ENCODE results near the gene POLR3H. TPM values are rescaled to one million over a fixed set of nuclear protein-coding genes. Genes with fewer than 3 reads are reported as not detected.

The POLR3H gene
- total and polyA plus RNA-seq, 2 donors (not counting 3 experiments of a cell fraction or from before 2014, with no cell fraction given) = 31.2 to 39.4 TPM

GRCh38 chr22:41528132-41528766 is 16.0 kb downstream of the POLR3H start:
- H3K9me3 ChIP-seq (replicated peaks; ENCODE audit: control insufficient read depth, insufficient read depth, low read length) = no peaks in the 10 kb centered on the region
- H3K27me3 ChIP-seq (ENCODE audit: control insufficient read depth in 2 of 2, insufficient read depth in 2 of 2, low read length in 2 of 2) = no peaks in the 10 kb centered on the region
- DNase-seq (ENCODE audit: low read depth, low spot score) (no peak), FAIRE-seq (no peak)
- H3K4me3 ChIP-seq (replicated peaks in 1 of 3; ENCODE audit: insufficient read depth in 1 of 3, low read depth in 1 of 3, low read length in 3 of 3) = no peak overlapping the region
- CTCF ChIA-PET = interaction anchor here (1.5 to 4.5 kb wide), 4 partner anchors 11 to 125 kb away, joined by 6 to 124 read pairs (median 16); partner anchors contain the start of gene PMM1
- no peak overlapping the region for H3K9ac ChIP-seq (replicated peaks; ENCODE audit: extremely low read depth, insufficient read depth, low read length)
- no peaks in the 10 kb centered on the region for H4K20me1 ChIP-seq (replicated peaks; ENCODE audit: control insufficient read depth, extremely low read depth, insufficient read depth, low read length)
- no peak overlapping the region for H3K27ac ChIP-seq (ENCODE audit: insufficient read depth, low read depth, low read length)
- POLR2A ChIA-PET = no interaction called here
- TSS peak; percentile 66 for BruUV-seq (replicated peaks)
- no peaks in the 10 kb centered on the region for H3K9me1 ChIP-seq (replicated peaks; ENCODE audit: control insufficient read depth, extremely low read depth, insufficient read depth, low read length)
- no peaks in the 10 kb centered on the region for H3K79me2 ChIP-seq (ENCODE audit: control insufficient read depth, insufficient read depth, low read length)
- H3K4me1 ChIP-seq (ENCODE audit: control insufficient read depth, extremely low read depth, insufficient read depth, low read length) = no peaks in the 10 kb centered on the region
- TF ChIP-seq FOS (IDR thresholded peaks at IDR 0.05; ENCODE audit: borderline replicate concordance, insufficient read depth, low read length) = no peak
- no peak for TF ChIP-seq EZH2 (IDR thresholded peaks at IDR 0.05; ENCODE audit: borderline replicate concordance, low read depth, low read length, severe bottlenecking)
- no peak for TF ChIP-seq GATA2 (IDR thresholded peaks at IDR 0.05; ENCODE audit: insufficient read depth, insufficient read length, low read depth, low read length)
- no peak for TF ChIP-seq POLR2AphosphoS5 (IDR thresholded peaks at IDR 0.05; ENCODE audit: insufficient read depth, low read depth, low read length)
- no peak for TF ChIP-seq MYC (IDR thresholded peaks at IDR 0.05; ENCODE audit: low read depth, low read length)
- TF ChIP-seq, protein P1, sequence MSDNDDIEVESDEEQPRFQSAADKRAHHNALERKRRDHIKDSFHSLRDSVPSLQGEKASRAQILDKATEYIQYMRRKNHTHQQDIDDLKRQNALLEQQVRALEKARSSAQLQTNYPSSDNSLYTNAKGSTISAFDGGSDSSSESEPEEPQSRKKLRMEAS (IDR thresholded peaks at IDR 0.05; ENCODE audit: insufficient read depth, insufficient read length) = no peak
- no peak for TF ChIP-seq JUN (IDR thresholded peaks at IDR 0.05; ENCODE audit: borderline replicate concordance, insufficient read depth, insufficient read length, low read depth)
- H2AFZ ChIP-seq (ENCODE audit: low read depth, low read length) = no peak overlapping the region
- H3K36me3 ChIP-seq (ENCODE audit: control insufficient read depth in 2 of 2, extremely low read depth in 1 of 2, insufficient read depth in 2 of 2, low read length in 2 of 2) = peaks cover 2 to 49% of the 10 kb centered on the region in 2 experiments
- dilution Hi-C loops (cut with MboI; ENCODE audit: extremely low pct_ligation_motif_present, low sequenced_read_pairs) (no loop called here), intact Hi-C loops (cut with micrococcal nuclease) (no loop called here)
- no peak overlapping the region for H3K4me2 ChIP-seq (ENCODE audit: insufficient read depth, low read length)

Measured in endothelial cell of umbilical vein (primary cell).